Stimulated activated CD8-positive, alpha-beta memory T cell treated with anti-CD3 and anti-CD28 coated beads, Interleukin-4, amount 100 ng/mL, for 24 hours (primary cell): ENCODE measurements around the gene ANXA6.

Experiments
- DNase-seq: peaks from one replicate; pipeline ENCODE4 v3.0.0-alpha.2; 2020; ENCODE audit warnings: low read depth

ANXA6 gene

DNA sequence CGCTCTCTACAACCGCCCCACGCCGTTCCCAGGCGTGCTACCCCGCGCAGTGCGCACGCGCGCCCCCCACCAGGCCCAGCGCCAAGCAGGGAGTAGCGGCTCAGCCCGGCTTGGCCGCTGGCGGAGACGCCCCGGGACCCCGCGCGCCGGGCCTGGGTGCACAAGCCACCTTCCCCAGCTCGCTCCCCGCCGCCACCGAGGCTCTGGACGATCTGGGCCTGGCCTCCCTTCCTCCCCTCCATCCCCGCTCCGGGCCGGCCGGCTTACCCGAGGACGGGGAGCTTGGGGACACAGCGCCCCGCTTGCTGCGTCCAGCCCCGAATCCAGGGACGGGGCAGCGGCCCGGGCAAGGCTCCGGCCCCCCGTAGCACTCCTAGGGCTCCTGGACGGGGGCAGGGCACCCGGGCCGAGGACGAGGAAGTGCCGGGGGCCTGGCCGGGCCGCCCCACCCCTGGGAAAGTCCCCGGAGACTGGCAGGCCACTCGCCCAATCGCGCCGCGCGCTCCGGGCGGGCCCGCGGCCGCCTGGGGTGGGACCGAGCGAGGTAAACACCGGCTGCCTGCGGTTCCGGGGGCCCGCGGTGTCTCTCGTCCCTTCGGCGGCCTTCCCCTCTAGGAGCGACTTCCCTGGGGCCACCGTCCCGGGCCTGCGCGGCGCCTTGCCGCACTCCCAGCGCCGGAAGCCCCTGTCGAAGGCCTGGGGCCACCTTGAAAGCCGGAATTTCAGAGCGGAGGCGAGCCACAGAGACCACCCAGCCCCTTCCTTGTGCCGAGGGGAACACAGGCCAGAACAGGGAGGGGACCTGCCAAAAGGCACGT lies 76.8 kb downstream of the ANXA6 start, which contains the start of gene TNIP1:
Gene TNIP1 (minus strand): TSS at position 422 of the 818 bp plus-strand sequence. CDS start 15,939 bp downstream, outside the sequence.
- DNase-seq = peak; percentile 94

DNA sequence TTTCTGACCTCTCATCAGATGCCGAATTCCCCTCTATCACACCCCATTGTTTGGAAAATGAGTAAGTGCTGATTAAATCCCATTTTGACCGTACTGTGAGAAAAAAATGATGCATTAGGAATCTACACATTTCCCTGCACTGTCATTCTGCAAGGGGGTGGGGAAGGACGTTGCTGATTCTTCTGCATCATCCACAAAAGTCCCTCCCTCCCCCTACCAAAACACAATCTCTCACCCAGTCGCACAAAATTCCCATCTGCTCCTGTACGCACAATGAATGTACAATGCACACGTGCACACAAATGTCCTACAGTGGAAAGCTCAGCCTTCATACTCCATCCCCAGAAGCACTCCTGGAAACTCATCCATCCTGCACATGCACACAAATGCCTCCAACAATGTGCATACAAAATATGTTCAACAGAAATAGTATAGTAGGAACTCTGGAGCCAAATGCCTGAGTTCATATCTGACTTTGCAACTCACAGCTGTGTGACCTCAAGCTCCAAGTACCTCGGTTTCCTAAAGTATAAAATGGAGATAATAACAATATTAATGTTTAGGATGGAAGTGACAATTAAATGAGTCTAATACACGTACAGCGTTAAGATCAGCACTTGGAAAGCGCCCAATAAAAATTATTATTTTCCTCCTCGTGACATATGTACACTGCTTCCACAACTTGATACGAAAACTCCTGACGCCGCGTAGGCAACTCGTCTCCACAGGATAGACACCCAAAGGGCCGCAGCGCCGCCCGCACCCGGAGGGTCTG lies 77.6 kb downstream of the ANXA6 start:
- no peak for DNase-seq

DNA sequence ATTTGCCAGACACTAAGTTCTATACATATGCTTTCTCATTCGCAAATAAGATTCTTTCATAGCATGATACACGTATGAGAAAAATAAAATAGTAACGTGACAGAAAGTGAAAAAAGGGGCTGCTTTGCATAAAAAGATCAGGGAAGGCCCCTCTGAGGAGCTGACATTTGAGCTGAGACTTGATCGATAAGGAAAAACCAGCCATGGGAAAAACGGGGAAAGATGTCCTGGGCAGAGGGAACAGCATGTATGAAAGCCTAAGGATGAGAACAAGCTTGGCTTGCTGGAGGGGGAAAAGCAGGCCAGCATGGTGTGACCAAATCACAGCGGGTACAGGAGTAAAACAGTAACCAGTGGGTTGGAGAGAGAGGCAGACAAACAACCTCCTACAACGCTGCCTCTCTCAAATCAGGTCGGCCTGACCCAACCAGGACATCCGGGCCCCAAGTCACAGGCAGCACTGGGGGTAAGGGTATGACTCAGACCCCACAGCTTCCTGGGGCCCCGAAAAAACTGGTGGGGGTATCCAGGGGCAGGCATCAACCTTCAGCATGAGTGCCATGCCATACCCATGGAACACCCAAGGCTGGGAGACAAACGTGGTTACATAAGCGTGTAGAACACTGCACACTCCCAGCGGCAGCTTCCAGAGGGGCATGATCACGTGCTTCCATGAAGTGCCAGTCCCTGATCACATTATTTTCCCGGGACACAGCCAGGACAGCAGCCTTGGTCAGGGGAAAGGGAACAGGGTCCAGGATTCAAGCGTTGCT lies 78.9 kb downstream of the ANXA6 start:
- DNase-seq = peak; percentile 57

DNA sequence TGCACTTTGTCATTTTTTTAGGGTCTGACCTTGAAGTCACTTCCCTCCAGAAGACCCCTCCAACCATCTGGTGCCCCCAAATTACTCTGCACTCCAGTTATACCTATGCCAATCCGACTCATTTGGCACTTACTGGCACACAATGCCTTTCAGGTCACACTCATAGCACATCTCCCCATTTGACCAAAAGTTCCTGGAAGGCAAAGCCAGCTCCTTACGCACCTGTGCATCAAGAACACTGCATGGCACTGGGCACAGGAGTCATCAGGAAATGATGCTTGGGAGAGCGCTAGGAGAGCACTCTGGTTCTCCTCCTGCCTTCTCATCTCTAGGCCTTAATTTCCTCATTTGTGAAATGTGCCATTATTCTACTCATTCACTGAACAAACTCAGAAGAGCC lies 79.6 kb downstream of the ANXA6 start:
- no peak for DNase-seq

DNA sequence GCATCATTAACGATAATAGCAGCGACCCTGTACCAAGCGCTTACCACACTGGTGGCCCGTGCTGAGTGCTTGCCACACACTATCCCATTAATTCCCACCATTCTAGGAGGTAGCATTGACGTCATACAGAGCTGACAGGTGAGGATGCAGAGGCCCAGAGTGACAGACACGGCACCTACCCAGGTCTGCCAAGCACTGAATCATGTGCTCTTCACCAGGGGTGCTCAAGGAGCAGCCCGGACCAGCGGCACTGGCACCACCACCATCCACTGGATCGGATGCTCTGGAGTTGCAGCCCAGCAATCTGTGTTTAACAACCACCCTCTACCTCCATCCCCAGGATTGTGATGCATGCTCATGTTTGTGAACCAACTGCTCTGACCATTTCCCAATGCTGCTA lies 80.2 kb downstream of the ANXA6 start:
- no peak for DNase-seq

DNA sequence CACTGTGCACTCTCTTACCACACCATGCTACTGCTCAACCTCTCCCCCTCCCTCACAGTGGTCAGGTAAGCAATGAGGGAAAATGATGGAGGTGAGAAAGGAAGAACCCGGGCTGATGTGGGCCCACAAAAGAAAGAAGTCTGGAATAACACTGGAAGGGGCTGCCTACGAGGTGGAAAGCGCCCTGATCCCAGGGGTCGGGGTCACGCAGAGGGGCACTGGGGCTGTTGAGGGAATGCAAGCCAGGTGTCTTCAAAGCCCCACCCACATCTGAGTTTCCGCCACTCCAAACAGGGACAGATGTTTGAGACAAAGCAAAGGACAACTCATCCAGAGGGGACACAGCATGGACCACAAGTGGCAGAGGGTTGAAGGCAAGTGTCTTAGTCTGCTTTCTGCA lies 81.0 kb downstream of the ANXA6 start:
- no peak for DNase-seq

DNA sequence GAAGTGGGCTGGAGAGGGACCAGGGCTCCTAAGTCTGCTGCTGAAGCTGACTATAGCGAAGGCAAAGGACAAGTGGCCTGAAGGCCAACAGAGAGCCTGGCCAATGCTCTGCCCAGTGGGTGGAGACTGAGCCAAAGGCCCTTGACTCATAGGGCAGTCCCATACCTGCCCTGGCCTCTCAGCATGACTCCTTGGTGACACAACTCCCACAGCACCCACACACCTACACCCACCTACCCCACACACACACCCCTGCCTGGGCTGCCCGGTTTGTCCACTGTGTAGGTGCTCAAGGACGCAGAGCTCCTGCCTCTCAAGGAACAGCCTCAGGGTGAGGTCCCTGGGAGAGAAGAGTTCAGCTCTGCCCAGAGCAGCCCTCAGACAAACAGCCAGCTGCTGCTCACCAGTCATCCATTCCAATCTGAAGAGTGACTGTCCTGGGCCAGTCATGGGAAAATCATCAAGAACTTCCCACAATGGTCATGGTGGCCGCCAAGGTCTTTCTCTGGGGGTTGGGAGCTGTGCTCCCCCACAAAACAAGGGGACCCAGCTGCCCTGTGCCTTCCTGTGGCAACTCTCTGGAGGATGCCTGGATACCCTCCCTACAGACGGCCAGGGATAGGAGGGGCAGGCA lies 81.8 kb downstream of the ANXA6 start:
- DNase-seq = no peak

DNA sequence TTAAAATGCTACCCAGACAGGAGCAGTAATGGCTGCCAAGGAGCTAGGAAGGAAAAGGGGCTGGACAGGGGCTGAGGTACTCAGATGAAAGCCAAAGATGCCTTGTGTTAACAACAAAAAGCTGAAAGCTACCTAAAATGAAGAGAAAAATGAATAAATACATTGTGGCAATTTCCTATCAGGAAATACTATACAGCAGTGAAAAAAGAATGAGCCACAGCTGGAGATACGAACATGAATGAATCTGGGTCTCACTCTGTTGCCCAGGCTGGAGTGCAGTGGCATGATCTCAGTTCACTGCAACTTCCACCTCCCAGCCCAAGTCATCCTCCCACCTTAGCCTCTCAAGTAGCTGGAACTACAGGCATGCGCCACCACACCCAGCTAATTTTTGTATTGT lies 83.0 kb downstream of the ANXA6 start:
- DNase-seq = no peak

DNA sequence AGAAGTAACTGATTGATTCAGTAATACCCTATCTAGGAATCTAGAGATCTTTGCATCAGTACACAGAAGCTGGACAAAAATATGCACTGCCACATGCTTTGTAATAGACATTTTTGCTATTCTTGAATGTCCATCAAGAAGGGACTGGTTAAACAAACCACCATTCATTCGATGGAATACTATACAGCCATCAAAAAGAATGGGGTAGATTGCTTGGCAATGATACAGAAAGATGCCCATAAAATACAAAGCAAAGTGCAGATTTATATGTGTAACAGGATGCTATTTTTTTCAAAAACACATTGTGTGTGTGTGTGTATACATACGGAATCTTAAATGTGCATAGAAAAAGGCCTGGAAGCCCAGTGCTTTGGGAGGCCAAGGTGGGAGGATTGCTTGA lies 84.3 kb downstream of the ANXA6 start:
- DNase-seq = no peak

DNA sequence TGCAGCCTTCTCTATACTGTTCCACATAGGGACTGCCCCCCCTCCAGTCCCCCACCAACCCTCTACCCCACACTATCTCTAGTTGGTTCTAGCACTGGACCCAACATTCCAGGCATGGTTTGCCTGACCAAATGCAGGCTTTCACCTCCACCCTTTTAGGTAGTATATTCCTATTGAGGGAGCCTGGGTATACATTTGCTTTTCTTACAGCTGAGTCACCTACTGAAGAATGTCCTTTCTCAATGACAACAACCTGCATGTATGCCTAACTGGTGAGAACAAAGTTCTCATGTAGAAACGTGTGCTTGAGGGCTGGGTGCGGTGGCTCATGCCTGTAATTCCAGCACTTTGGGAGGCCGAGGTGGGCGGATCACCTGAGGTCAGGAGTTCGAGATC lies 85.0 kb downstream of the ANXA6 start:
- no peak for DNase-seq

DNA sequence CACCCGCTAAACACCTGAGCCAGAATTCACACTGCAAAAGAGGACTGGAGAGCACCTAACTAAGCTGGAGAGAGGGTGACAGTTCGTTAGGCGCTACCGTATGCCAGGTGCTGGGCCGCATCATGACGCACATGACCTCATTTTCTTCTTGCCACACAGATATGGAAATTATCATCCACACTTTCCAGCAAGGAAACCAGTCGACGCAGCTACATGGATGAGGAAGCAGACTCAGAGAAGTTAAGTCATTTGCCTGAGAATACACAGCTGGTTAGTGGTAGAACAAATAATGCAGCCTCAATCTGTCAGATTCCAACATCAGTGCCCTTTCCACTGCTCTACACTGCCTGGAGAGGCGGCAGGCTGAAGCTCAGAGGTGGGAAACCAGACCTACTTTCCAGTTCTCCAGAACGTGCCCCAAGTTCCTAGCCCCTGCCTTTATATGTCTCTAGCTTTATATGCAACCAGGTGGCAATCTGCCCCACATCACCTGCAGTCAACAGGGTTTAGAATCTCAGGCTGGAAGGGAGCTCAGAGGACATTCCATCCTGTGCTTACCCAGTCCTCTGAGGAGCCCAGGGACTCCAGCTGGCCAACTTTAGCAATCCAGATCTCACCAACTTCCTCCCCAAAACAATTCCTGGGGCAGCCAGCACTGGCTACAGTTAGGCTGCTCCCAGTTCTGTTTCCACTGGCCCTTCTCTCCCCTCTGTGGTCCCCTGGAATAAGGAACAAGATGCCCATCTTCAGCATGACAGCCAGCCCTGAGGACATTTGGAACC lies 85.5 kb downstream of the ANXA6 start:
- no peak for DNase-seq

DNA sequence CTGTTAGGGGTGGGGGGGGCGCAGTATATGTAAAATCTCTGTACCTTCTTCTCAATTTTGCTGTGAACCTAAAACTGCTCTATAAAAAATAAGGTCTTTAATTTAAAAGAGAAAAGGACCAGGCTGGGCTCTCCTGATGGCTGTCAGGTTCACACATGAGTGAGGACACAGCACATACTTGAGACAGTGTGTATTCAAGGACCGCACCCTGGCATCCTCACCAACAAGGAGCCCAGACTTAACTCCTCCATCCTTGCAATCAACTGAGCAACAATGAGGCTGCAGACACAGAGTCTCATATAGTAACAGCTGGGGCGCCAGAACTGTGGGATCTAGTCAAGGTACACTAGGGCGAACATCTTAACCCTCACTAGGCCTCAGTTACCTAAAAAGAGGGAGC lies 86.6 kb downstream of the ANXA6 start:
- DNase-seq = no peak

DNA sequence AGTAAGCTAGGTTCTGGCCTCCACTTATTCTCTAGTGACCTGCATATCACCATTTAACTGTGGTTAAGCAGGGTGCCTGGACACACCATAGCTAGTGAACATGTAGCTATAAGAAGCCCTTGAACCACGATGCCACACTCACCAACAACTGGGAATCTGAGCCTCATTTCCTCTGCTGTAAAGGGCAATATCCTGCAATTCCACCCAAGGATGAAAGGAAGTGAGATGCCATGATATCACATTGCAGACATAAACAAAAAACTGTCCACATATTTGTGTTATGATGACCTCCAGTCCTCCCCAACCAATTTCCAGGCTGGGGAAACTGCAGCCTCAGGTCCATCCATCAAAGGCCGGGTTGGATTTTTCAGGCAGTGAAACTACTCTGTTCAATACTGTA lies 87.1 kb downstream of the ANXA6 start:
- DNase-seq = no peak

DNA sequence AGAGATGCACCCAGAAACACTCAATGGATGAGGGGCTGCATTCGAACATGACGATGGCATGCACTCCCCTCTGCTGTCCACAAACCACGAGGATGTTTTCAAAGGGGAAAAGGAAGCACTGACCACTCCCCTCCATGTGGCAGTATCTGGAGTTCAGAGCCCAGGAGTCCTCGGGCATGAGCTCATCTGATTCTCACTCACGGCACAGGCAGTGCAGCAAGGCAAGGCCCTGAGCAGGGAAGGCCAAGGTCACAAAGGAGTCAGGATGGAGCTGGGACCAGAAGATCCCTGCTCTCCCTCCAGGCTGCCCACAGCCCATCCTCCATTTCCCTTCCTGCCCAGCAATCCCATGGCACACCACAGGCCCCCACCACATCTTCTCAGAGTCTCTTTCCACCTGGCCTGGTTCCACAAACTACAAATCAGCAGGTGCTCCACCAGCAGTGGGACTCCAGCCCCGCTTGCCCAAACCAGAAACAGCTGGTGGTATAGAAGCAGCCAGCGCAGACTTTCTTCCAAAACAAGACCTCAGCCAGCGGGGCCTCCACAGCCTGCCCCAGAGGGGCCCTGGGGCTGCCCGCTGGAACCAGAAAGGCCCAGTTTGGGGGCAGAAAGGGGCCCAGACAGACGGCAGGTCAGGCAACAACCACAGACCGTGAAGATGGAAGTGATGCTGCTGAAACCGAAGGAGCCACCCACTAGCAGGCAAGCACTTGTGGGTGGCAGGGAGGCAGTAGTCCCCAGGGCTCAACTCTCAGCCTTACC lies 89.0 kb downstream of the ANXA6 start:
- peak; percentile 51 for DNase-seq

DNA sequence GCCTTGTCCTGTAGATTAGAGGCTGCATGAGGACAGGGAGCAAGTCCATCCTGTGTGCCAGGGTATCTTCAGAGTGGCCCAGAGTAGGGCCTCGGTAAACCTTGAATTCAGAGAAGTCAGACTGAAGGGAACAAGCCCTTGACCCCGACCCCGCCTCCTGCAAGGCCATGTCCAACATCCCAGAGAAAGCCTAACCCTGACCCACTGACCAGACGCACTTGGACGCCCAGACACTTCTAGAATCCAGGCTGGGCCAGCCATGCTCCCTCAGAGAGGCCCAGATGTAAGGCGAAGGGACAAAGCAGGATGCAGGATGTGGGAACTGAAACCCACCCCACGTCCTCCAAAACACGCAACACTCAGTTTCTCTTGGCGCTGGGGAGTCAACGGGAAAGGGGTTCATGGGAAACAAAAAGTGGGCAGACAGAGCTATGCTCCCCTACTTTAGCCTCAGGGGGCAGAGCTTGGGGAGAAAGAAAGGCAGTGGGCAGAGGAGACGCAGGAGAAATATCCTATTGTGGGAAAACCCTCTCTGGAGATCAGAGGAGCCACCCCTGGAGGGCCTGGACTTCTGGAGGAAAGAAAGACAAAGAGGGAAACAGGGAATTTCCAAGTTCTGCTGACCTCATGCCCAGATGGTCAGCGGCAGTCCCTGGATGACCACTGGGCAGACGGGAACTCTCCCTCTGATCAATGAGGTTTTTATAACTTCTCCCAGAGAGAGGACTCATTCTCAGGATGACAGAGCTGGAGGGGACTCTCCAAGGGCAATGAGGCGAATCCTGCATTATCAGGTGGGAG lies 89.7 kb downstream of the ANXA6 start:
- no peak for DNase-seq

DNA sequence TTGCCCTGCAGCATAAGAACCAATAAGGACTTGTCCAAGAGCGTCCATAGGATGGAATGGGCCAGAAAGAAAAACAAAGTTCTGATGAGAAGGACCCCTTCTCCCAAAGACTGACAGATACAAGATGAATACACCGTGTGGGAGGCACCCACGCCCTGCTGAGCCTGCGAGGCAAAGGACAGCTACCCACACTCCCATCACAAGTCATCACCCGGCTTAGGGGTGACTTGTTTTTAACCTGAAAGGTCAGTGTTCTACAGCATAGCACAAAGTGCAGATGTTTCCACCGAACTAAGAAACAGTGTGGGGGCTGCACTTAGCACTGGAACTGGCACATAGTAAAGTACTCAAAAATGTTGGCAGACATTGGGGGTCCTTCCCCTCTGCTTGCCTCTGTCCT lies 90.7 kb downstream of the ANXA6 start:
- DNase-seq = no peak

DNA sequence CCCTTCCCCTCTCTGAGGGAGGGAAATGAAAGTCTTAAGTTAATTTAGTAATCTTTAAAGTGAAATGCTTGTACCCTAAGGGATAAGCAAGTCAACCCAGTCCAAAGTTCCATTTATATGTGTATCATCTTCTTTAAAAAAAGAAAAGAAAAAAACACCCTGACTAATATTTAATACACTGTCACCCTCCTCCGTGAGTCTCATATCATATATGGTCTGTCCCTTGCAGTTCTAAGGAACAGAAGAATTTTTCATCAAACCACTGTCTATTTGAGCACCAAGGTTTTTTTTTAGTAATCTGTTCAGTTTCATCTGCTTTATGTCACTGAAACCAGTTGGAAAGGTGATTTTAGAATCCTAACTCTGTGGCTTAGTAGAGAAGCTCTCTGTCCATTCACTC lies 92.0 kb downstream of the ANXA6 start:
- DNase-seq = no peak

DNA sequence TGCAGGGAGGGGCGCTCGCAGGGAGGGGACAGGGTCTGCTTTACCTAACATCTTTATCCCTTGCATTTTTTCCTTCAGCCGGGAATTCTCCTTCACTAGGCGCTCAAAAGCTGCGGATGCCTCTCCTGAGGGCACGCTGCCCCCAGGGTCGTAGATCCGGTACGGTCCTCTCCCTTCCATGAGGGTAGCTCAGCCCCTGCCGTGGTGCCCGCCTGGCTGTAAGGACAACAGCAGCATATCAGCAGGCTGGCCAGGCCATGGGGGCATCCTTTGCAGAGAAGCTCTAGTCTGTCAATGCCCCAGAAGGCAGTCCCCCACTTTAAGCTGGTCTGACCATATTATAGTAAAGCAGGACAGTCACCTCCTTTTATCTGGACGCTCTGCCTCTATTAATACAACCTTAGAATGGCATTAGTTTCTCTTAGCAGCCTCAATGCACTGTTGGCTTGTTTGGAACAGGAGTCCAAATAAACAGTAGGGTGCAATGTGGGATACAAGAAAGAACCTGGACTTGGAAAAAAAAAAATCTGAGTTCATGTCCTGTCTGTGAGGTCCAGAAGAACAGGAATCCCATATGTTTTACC lies 92.6 kb downstream of the ANXA6 start:
- no peak for DNase-seq
